Kasumi-1 (cell line): Measurements from ENCODE around the gene NXPE3.
"Not testable (repeated sequence)": the region's sequence is repeated elsewhere in the genome, so short reads cannot be mapped to it uniquely, and the experiment has no call there.

Experiments
- DNase-seq, 2 experiments: peaks; one replicate each; lab custom pipeline; 2025; lab: John Stamatoyannopoulos, UW

NXPE3 gene

DNA sequence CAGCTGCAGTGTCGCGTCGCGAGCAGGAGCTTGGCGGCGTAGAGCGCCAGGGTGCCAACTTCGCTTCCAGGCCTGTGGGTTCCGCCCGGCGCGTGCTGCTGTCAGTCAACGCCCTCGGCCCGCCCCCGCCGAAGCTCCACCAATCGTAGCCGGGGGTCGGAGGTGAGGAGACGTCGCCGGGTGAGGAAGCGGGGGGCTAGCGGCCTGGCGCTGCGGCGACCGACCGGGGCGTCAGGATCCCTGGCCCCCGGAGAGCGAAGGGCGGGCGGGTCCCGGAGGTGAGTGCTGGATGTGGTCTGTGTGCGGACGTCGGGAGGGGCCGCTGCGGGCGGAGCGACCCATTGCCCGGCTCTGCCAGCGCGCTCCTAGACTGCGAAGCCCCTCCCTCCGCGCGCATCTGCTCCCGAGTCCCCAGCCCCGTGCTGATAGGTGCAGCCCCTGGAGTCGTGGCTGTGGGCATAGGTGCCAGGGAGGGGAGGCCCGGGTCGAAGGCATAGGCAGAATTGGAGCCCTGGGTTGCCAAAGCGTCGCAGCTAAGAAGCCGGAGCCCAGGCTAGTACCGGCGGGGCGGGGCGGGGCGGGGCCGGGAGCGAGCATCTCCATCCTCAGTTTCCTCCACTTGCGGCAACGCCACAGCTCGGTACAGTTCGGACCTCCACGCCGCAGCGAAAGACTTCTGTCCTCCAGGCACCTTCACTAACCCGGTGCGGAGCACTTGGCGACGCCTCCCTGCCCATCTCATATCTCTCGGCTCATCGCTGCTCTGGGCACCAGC is at the start of gene NXPE3:
TSS of gene NXPE3 (plus strand) at position 165 of the 775 bp plus-strand sequence. CDS start 6,386 bp downstream, outside the sequence.
- peak; percentile 86 to 90 for DNase-seq

DNA sequence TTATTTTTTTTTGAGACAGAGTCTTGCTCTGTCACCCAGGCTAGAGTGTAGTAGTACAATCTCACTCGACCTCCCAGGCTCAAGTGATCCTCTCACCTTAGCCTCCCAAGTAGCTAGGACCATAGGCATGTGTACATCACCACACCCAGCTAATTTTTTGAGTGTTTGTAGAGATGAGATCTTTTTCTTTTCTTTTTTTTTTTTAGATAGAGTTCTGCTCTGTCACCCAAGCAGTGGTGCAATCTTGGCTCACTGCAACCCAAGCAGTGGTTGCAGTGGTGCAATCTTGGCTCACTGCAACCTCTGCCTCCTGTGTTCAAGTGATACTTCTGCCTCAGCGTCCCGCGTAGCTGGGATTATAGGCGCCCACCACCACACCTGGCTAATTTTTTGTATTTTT is 49.4 kb upstream of the NXPE3 start:
- DNase-seq: no peak

DNA sequence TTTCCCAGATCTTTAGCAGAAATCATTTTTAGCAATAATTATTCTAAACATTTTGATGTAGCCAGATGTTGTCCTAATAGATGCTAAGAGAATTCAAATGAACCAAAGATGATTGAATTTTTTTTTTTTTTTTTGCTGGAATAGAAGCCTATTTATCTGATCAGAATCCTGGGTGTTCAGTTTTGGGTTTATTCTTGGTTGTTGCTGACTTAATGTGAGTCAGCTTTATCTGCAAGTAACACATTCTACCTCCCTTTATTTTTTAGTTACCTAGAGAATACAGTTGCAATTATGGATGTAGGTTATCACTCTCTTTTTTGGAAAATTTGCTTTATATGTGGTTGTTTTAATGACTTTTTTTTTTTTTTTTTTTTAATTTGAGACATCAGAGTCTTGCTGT is 48.2 kb upstream of the NXPE3 start:
- DNase-seq: no peak

GRCh38 chr3:101732240-101732641 is 46.8 kb upstream of the NXPE3 start:
- DNase-seq: no peak

- no peak for DNase-seq
Observed at GRCh38 chr3:101735833-101736232, 43.2 kb upstream of the NXPE3 start.

DNA sequence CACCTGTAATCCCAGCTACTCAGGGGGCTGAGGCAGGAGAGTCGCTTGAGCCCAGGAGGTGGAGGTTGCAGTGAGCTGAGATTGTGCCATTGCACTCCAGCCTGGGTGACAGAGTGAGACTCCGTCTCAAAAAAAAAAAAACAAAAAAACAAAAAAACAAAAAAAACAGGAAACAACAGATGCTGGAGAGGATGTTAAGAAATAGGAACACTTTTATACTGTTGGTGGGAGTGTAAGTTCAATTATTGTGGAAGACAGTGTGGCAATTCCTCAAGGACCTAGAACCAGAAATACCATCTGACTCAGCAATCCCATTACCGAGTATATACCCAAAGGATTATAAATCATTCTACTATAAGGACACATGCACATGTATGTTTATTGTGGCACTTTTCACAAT is 37.1 kb upstream of the NXPE3 start:
- not testable (repeated sequence) for DNase-seq

DNA sequence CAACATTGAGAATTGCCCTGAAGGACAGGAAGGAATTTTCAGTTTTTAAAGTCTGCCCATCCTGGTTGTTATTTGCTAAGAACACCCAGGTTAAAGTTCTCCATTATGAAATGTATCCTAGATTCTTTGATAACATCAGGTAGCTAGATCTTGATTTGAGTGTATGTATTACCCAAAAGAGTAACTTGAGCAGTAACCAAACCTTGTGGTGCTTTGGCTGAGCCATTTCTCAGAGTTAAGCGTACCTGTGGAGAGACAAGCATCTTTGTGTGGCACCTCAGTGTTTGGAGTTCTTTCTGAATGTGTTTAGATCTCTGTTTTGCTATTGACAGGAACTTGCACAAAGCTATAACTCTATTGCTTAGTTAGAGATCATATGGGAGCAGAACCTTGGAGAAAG is 34.2 kb upstream of the NXPE3 start:
- no peak for DNase-seq

GRCh38 chr3:101745934-101746333 is 33.1 kb upstream of the NXPE3 start:
- not testable (repeated sequence) for DNase-seq

DNA sequence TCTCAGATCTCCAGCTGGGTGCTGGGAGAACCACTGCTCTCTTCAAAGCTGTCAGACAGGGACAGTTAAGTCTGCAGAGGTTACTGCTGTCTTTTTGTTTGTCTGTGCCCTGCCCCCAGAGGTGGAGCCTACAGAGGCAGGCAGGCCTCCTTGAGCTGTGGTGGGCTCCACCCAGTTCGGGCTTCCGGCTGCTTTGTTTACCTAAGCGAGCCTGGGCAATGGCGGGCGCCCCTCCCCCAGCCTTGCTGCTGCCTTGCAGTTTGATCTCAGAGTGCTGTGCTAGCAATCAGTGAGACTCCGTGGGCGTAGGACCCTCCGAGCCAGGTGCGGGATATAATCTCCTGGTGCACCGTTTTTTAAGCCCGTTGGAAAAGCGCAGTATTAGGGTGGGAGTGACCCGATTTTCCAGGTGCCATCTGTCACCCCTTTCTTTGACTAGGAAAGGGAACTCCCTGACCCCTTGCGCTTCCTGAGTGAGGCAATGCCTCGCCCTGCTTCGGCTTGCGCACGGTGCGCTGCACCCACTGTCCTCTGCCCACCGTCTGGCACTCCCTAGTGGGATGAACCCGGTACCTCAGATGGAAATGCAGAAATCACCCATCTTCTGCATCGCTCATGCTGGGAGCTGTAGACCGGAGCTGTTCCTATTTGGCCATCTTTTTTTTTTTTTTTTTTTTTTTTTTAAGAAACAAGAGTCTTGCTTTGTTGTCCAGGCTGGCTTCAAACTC is 25.5 kb upstream of the NXPE3 start:
- not testable (repeated sequence) for DNase-seq

DNA sequence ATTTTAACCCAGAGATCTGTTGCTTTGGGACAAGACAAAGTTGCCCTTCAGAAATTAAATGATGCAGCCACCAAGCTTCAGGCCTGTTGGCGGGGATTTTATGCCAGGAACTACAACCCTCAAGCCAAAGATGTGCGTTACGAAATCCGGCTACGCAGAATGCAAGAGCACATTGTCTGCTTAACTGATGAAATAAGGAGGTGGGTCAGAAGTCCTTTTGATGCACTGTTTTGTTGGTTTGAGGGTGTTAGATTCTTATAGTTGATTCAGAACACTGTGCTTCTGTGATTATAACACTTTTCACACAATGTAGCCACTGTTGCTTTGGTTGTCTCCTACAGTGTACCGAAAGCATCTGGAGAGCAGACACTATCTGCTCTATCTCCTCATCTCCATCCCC is 20.8 kb upstream of the NXPE3 start:
- DNase-seq: no peak

- DNase-seq: no peak
Observed at GRCh38 chr3:101762041-101762646, 16.9 kb upstream of the NXPE3 start.

- DNase-seq: not testable (repeated sequence)
Observed at GRCh38 chr3:101777745-101778281, 1.2 kb upstream of the NXPE3 start.

DNA sequence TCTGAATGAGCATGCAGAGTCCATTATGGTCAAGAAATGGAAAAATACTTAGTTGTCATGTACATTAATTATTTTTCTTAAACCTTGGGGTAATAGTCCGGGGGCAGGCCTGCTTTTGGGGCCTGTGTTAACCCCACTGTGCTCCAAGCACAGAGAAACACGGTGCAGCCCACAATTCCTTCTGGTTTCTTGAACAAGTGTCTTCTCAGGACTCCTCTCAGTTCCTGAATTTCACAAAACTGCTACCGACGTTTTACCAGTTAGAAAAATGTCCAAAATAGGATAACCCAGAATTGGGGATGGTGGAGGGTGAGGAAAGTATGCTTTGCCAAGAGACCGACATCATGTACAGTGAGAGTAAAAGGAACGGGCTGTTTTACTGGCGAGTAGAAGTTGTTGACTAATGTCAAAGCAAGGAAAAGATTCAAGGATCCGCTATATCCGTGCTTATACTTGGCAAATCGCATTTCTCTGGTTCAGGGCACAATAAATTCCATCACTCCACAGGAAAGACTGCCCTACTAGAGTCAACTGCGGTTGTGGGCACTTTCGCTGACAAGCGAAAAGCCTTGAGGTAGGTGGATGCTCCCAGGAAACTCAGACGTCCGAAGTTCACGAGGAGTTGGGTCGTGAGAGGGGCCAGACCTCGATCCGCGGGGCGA is 495 bp upstream of the NXPE3 start:
- DNase-seq: no peak

GRCh38 chr3:101779822-101780381 is 891 bp downstream of the NXPE3 start:
- DNase-seq: no peak

GRCh38 chr3:101780661-101781060 is 1.6 kb downstream of the NXPE3 start:
- no peak for DNase-seq

- no peak for DNase-seq
Observed at GRCh38 chr3:101781166-101781565, 2.2 kb downstream of the NXPE3 start.

DNA sequence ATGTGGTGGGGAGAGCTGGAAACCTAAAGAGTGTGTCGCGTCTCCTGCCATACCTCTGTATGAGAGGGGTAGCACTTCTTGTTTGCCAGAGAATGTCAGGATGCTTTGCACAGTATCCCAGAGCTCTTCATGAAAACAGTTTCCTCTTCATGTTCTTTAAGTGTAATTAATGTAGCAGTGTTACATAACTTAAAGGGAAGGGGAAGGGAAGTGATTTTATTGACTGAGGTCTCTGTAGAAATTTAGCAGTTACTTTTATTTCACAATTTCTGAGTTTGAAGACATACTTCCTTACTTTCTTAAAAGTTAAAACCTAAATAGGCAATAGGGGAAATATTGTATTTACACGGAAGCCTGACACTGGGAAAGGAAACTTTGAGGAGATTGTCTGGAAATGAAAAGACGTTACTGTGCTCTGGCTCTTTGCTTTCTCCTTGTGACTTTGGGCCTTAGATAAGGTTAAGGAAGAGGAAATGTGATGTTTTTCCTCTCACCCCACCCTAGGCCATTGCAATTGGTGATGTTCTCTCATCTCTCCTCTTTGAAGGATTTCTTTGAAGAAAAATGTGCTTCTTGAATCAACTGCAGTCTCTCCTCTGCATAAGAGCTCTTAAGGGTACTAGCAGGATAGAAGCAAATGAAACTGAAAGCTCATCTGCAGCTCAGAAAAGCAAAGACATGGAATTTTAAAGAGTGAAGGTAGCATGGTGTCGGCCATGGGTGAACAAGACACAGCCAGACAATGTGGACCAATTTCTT is 6.0 kb downstream of the NXPE3 start:
- peak; percentile 55 to 59 for DNase-seq

GRCh38 chr3:101791778-101792177 is 12.8 kb downstream of the NXPE3 start:
- DNase-seq: no peak

GRCh38 chr3:101796077-101796680 is 17.2 kb downstream of the NXPE3 start:
- no peak for DNase-seq

DNA sequence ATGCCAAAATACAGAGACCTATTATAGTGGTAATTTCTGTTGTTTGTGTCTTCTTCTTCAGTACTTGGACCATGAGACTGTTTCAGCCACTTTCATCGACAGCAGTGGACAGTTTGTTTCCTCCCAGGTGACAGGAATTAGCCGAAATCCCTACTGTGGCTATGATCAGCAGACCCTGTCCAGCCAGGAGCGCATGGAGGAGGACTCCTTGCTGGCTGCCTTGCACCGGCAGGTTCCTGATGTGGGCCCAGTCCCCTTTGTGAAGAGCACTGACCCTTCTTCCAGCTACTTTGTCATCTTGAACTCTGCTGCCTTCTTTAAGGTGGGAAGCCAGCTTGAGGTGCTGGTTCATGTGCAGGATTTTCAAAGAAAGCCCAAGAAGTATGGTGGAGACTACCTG is 22.2 kb downstream of the NXPE3 start:
- DNase-seq: no peak

DNA sequence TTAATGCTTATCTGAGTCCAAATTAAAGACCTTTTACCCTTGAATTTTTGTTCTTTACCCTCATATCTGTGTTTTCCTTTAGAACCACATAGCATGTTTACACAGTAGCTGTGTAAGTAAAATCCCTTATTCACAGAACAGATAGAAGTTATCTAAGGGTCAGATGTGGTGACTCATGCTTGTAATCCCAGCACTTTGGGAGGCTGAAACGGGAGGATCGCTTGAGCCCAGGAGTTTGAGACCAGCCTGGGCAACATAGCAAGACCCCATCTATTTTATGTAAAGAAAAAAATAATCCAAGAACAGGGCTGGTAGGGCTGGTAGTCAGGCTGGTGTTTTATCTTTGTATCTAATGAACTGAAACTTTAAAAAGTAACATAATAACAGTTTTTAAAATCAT is 23.2 kb downstream of the NXPE3 start:
- no peak for DNase-seq
